Activated CD8-positive, alpha-beta T cell treated with anti-CD3 and anti-CD28 coated beads, Interleukin-2, amount 10 ng/mL, durations not matched to agents 7 days and 5 days (primary cell): ENCODE measurements around the gene GABRB1. TPM values are rescaled to one million over a fixed set of nuclear protein-coding genes. Genes with fewer than 3 reads are reported as not detected.

Experiments
- ATAC-seq: fragments of 150-1000 bp; cut with Tn5 transposase; one replicate; pipeline ENCODE4 v1.10.0; 2021; ENCODE audit warnings: moderate library complexity
- CTCF ChIA-PET: fragments of 350-600 bp; sonication (Branson Sonifier 250); formaldehyde crosslinking; loops from one replicate; lab custom pipeline; 2021; ENCODE audit warnings: antibody characterized with exemption; lab: Charles Lee
- POLR2A ChIA-PET: fragments of 350-600 bp; sonication (Branson Sonifier 250); formaldehyde crosslinking; loops from one replicate; lab custom pipeline; 2021; ENCODE audit warnings: antibody characterized with exemption; lab: Charles Lee
- DNase-seq: peaks from one replicate; pipeline ENCODE4 v3.0.0-alpha.2; 2020
- H3K27ac Mint-ChIP-seq: one replicate; pipeline ENCODE4 v1.8.0; 2021; ENCODE audit warnings: mild to moderate bottlenecking, mixed read lengths
- H3K27me3 Mint-ChIP-seq: one replicate; pipeline ENCODE4 v1.8.0; 2021; ENCODE audit warnings: low read depth, mixed read lengths
- H3K36me3 Mint-ChIP-seq: one replicate; pipeline ENCODE4 v1.8.0; 2021; ENCODE audit warnings: low read depth, mixed read lengths
- H3K4me1 Mint-ChIP-seq: one replicate; pipeline ENCODE4 v1.8.0; 2021; ENCODE audit warnings: low read depth, mixed read lengths
- H3K4me3 Mint-ChIP-seq: one replicate; pipeline ENCODE4 v1.8.0; 2021; ENCODE audit warnings: mild to moderate bottlenecking, mixed read lengths
- H3K9me3 Mint-ChIP-seq: one replicate; pipeline ENCODE4 v1.8.0; 2022; ENCODE audit warnings: mixed read lengths; ENCODE audit not compliant: insufficient read depth
- total RNA-seq, 2 experiments: library from RNA; stranded (reverse); gene quantifications; one replicate each; pipeline ENCODE4 v1.2.3, GENCODE V29; 2021

GABRB1 gene
- total RNA-seq, 2 experiments from 2014 or later: not detected

DNA sequence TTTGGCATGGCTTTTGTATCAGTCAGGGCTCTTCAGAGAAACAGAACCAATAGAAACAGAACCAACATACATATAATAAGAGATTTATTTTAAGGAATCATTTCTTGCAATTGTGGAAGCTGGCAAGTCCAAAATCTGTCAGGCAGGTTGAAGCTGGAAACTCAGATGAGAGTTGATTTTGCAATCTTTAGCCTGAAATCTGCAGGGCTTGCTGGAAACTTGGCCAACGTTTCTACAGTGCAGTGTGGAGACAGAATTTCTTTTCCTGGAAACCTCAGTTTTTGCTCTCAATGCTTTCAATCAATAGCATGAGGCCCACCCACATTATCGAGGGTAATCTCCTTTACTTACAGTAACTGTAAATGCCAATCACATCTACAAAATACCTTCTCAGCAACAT, 386.8 kb downstream of the GABRB1 start:
- Mint-ChIP-seq H3K36me3 (no peaks in the 10 kb centered on the region), H3K9me3 (no peaks in the 10 kb centered on the region), H3K27me3 (peaks cover 22% of the 10 kb centered on the region), H3K27ac (no peak overlapping the region), H3K4me1 (no peaks in the 10 kb centered on the region), H3K4me3 (no peak overlapping the region)
- CTCF ChIA-PET: no interaction called here
- no peak for ATAC-seq
- DNase-seq: no peak
- POLR2A ChIA-PET: no interaction called here

DNA sequence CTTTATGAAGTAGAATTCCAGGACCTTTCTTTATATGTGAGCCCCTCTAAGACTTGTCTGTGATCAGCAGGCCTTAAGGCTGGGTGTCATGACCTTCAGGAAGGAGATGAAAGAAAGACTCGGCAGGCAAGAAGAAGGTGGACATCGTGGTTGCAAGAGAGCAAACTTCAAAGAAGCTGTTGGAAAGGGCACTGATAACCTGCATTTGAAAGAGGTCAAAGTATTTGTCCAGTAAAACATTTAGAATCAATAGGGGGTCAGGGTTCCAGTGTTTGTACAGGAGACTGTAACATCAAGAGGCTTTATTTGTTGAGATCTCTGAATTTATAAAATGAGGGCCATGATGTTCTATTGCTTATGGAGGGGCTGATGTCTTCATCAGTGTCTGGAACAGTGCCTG, 387.9 kb downstream of the GABRB1 start:
- Mint-ChIP-seq H3K27ac (no peak overlapping the region), H3K36me3 (no peaks in the 10 kb centered on the region), H3K9me3 (no peaks in the 10 kb centered on the region), H3K4me3 (no peak overlapping the region), H3K4me1 (no peaks in the 10 kb centered on the region), H3K27me3 (peaks cover 22% of the 10 kb centered on the region)
- DNase-seq (no peak), ATAC-seq (no peak)
- ChIA-PET CTCF (no interaction called here), POLR2A (no interaction called here)

DNA sequence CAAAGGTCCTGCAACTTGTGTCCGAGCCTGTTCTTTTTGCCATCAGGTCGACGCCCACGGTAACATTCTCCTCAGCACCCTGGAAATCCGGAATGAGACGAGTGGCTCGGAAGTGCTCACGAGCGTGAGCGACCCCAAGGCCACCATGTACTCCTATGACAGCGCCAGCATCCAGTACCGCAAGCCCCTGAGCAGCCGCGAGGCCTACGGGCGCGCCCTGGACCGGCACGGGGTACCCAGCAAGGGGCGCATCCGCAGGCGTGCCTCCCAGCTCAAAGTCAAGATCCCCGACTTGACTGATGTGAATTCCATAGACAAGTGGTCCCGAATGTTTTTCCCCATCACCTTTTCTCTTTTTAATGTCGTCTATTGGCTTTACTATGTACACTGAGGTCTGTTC, 394.3 kb downstream of the GABRB1 start:
- ChIA-PET CTCF (no interaction called here), POLR2A (no interaction called here)
- DNase-seq (no peak), ATAC-seq (no peak)
- no peak overlapping the region for H3K4me3 Mint-ChIP-seq
- no peaks in the 10 kb centered on the region for H3K4me1 Mint-ChIP-seq
- H3K9me3 Mint-ChIP-seq: no peaks in the 10 kb centered on the region
- H3K27me3 Mint-ChIP-seq: peaks cover 22% of the 10 kb centered on the region
- H3K27ac Mint-ChIP-seq: no peak overlapping the region
- H3K36me3 Mint-ChIP-seq: no peaks in the 10 kb centered on the region

DNA sequence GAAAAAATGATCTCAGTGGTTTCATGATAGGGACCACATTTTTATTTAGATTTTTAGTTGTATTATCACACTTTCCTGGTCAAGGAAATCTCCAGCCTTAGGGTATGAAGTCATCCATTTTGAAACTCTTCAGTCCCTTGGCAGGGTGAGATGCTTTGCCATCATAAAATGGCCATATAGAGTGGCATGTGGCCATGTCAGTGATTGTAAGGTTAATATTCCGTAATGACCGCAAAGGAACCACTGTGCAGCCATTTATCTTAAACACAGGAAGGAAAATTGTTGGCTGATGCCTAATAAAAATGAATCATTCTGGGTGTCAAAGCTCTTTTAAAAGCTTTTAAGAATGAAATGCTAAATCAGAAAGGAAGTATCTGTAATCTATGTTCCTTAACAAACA, 396.6 kb downstream of the GABRB1 start:
- Mint-ChIP-seq H3K27me3 (peaks cover 13% of the 10 kb centered on the region), H3K4me3 (no peak overlapping the region), H3K27ac (no peak overlapping the region), H3K9me3 (no peaks in the 10 kb centered on the region), H3K36me3 (no peaks in the 10 kb centered on the region), H3K4me1 (no peaks in the 10 kb centered on the region)
- DNase-seq (no peak), ATAC-seq (no peak)
- ChIA-PET CTCF (no interaction called here), POLR2A (no interaction called here)

DNA sequence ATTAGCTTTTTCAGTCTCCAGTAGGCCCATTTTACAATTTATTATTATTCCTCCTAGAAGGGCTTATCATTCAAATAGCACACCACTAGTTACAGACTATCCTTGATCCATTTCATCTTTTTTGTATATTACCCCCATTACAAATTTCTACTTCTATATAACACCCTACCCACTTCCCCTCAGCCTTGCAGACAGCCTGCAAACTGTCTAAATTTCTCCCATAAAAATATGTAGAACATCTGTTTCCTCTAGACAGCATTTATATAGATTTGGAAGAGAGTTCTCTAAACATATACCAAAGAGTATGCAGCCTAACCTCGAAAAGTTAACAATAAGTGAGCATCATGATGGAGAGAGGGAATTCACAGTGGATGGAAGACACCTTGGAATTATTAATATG, 401.4 kb downstream of the GABRB1 start:
- ChIA-PET CTCF (no interaction called here), POLR2A (no interaction called here)
- DNase-seq (no peak), ATAC-seq (no peak)
- no peaks in the 10 kb centered on the region for H3K9me3 Mint-ChIP-seq
- no peak overlapping the region for H3K27ac Mint-ChIP-seq
- H3K36me3 Mint-ChIP-seq: no peaks in the 10 kb centered on the region
- H3K4me1 Mint-ChIP-seq: no peaks in the 10 kb centered on the region
- no peak overlapping the region for H3K4me3 Mint-ChIP-seq
- H3K27me3 Mint-ChIP-seq: peaks cover 17% of the 10 kb centered on the region

DNA sequence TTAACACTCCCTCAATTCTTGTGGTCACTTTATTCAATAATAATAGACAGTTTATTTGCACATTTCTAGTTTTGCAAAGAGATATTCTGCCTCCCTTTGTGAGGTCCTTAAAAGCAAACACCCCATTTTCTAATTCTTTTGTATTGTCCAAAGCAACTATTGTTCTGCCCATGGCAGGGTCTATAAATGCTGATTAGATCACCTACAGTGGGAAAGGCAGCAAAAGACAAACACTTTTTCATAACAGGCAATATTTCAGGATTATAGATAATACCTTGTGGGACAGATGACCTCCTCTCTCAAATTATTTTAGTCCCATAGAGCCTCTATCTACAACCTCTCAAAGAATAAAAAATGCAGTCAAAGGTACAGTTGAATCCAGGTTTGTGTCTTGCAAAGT, 403.6 kb downstream of the GABRB1 start:
- H3K4me1 Mint-ChIP-seq: no peaks in the 10 kb centered on the region
- ChIA-PET CTCF (no interaction called here), POLR2A (no interaction called here)
- no peaks in the 10 kb centered on the region for H3K36me3 Mint-ChIP-seq
- no peaks in the 10 kb centered on the region for H3K9me3 Mint-ChIP-seq
- ATAC-seq: no peak
- no peak for DNase-seq
- H3K27me3 Mint-ChIP-seq: peaks cover 15% of the 10 kb centered on the region
- H3K4me3 Mint-ChIP-seq: no peak overlapping the region
- no peak overlapping the region for H3K27ac Mint-ChIP-seq

DNA sequence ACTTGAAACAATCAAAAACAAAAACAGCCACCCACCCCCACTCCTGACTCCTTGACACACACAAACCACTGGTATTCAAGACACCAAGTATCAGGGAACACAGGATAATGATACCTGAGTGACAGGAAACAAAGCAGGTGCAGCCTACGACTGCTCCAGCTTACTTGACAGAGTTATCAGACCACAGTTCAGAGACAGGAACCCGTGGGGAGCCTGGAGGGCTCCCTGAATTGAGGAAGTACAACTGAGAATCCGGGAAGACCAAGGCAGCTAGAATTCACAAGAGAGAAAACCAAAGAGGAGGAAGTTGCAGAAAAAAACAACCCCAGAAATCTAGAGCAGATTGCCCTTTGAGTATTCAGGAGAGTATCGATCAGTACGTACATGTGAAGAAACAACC, 411.6 kb downstream of the GABRB1 start:
- H3K27me3 Mint-ChIP-seq: no peaks in the 10 kb centered on the region
- CTCF ChIA-PET: no interaction called here
- DNase-seq (no peak), ATAC-seq (no peak)
- no peaks in the 10 kb centered on the region for H3K9me3 Mint-ChIP-seq
- POLR2A ChIA-PET: no interaction called here
- no peaks in the 10 kb centered on the region for H3K36me3 Mint-ChIP-seq
- peaks cover 9% of the 10 kb centered on the region for H3K4me1 Mint-ChIP-seq
- H3K27ac Mint-ChIP-seq: no peak overlapping the region
- no peak overlapping the region for H3K4me3 Mint-ChIP-seq

DNA sequence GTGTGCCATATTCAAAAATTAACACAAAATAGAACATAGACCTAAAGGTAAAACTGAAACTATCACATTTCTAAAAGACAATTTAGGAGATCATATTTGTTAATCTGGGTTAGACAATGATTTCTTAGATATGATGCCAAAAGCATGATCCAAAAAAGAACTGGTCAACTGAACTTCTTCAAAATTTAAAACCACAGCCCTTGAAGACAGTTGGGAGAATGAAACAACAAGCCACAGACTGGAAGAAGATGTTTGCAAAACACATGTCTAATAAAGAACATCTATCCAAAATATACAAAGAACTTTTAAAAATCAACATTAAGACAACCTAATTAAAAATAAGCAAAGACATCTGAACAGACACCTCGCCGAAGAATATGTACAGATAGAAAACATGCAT, 412.7 kb downstream of the GABRB1 start:
- POLR2A ChIA-PET: no interaction called here
- H3K36me3 Mint-ChIP-seq: peaks cover 3% of the 10 kb centered on the region
- no peak for DNase-seq
- H3K9me3 Mint-ChIP-seq: no peaks in the 10 kb centered on the region
- peaks cover 9% of the 10 kb centered on the region for H3K4me1 Mint-ChIP-seq
- no peak overlapping the region for H3K27ac Mint-ChIP-seq
- CTCF ChIA-PET: no interaction called here
- ATAC-seq: no peak
- H3K27me3 Mint-ChIP-seq: no peaks in the 10 kb centered on the region
- no peak overlapping the region for H3K4me3 Mint-ChIP-seq

DNA sequence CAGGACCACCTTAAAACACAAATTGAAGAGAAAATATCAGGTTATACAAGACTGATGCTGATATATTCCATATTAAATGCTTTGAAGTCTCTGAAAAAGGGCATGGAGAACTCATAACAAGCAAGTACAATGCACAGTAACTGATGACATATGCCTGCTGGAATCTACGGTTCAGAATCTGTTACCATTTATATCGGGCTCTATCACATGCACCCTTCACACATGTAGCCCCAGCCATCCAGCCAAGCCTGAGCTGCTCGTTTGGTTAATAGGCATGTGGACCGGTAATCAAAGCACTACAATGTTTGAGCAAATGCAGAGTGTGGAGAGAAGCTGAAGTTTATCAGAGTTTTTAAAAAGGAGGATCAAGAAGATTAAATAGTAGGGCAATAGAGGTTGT, 420.3 kb downstream of the GABRB1 start:
- no peak overlapping the region for H3K4me3 Mint-ChIP-seq
- H3K9me3 Mint-ChIP-seq: no peaks in the 10 kb centered on the region
- no peaks in the 10 kb centered on the region for H3K27me3 Mint-ChIP-seq
- peaks cover 22% of the 10 kb centered on the region for H3K36me3 Mint-ChIP-seq
- ChIA-PET POLR2A (no interaction called here), CTCF (interaction anchor here (0.9 kb wide), 1 partner anchor 12 kb away, joined by 3 read pairs; the partner anchor contains the start of gene COMMD8)
- no peaks in the 10 kb centered on the region for H3K4me1 Mint-ChIP-seq
- ATAC-seq: no peak
- no peak for DNase-seq
- H3K27ac Mint-ChIP-seq: no peak overlapping the region

DNA sequence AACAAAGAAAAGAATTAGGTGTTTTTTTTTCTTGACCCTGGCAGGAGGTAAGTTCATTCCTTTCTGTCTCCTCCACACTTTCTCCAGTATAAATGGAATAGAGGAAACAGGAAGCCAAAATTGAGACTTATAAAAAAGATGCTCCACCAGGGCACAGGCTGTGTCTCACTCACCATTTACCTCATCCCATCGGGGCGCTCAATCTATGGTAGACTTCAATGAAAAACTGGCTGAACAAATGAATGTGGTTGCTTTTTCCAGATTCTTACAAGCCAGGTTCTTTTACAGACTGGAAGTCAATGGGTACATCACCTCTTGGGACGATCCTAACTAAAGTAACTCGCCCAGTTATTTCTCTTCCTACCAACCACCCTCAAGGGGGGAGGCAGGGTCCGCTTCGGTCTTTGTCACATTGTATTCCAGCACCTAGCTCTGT, 431.4 kb downstream of the GABRB1 start:
- peak; percentile 31 for DNase-seq
- H3K4me3 Mint-ChIP-seq: peak overlapping the region; percentile 87
- no peaks in the 10 kb centered on the region for H3K9me3 Mint-ChIP-seq
- CTCF ChIA-PET: interaction anchor here (1.0 to 3.9 kb wide), 15 partner anchors 10 to 105 kb away, joined by 3 to 35 read pairs (median 4); partner anchors contain the start of gene ATP10D
- peaks cover 27% of the 10 kb centered on the region for H3K4me1 Mint-ChIP-seq
- no peaks in the 10 kb centered on the region for H3K27me3 Mint-ChIP-seq
- H3K36me3 Mint-ChIP-seq: peaks cover 18% of the 10 kb centered on the region
- POLR2A ChIA-PET: interaction anchor here (1.1 to 1.9 kb wide), 2 partner anchors 22 to 69 kb away, joined by 5 to 6 read pairs; partner anchors contain the start of gene ATP10D
- peak overlapping the region; percentile 80 for H3K27ac Mint-ChIP-seq
- ATAC-seq: peak; percentile 9

DNA sequence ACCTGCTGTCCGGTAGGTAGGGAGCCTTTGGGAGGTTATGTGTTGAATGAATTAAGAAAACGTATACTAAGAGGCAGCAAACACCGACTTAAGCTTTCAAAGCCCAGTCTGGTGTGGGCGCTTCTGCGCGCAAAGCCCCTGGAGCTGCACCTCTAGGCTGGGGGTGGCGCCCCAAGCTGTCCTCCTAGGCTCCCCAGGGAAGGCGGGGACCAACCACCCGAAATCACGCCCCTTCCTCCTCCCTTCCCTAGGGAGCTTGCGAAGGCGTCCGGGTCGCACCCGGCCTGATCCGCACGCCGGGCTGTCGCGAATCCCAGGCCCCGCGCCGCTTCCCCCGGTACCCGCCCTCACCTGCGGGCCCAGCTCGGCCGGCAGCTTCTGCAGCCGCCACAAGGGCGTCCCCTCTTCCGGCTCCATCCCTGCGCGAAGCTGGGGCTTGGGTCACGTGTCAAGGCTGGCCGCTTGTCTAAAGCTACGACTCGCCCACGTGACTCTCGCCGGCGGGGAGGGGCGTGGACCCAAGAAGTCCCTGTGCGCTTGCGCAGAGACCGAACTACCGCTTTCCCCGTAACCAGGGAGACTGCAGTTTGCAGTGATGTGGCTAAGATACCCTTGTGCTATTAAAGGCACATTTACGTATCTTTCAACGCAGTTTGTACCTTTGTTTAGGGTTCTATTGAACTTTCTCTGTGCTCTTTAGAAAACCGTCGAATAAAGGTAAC, 432.0 kb downstream of the GABRB1 start, which contains the start of gene COMMD8:
Gene COMMD8, minus strand, starts transcription at position 468 of the 722 bp plus-strand sequence. Its CDS starts 51 bp downstream, at position 417.
- peaks cover 15% of the 10 kb centered on the region for H3K36me3 Mint-ChIP-seq
- ATAC-seq (peak; percentile 96), DNase-seq (peak; percentile 98)
- peak within 1 kb of the TSS; percentile 80 for H3K27ac Mint-ChIP-seq
- ChIA-PET CTCF (interaction anchor here (1.0 to 3.9 kb wide), 16 partner anchors 9 to 104 kb away, joined by 3 to 35 read pairs (median 4); partner anchors contain the start of gene ATP10D), POLR2A (interaction anchor here (1.1 to 1.9 kb wide), 2 partner anchors 22 to 69 kb away, joined by 5 to 6 read pairs; partner anchors contain the start of gene ATP10D)
- peak within 1 kb of the TSS; percentile 87 for H3K4me3 Mint-ChIP-seq
- no peaks in the 10 kb centered on the region for H3K27me3 Mint-ChIP-seq
- H3K4me1 Mint-ChIP-seq: peaks cover 27% of the 10 kb centered on the region
- no peaks in the 10 kb centered on the region for H3K9me3 Mint-ChIP-seq

DNA sequence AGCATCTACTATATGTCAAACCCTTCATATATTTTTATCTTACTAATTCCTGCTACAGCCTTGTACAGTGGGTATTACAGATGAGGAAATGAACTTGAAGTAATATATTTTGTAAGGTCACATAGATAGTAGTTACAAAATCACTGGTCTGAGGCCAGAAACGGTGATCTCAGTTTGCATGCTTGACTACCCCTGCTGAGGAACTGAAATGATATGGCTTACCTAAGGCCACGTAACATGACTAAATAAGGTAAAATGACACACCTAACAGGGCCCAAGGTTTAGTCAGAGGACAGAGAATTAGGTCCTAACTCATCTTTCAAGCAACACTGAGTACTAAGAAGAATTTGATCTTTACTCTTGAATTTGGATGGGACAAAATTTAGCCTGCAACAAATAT, 433.6 kb downstream of the GABRB1 start:
- ATAC-seq (no peak), DNase-seq (no peak)
- CTCF ChIA-PET: interaction anchor here (0.9 to 3.9 kb wide), 4 partner anchors 12 to 99 kb away, joined by 3 to 35 read pairs (median 4); no protein-coding TSS in a partner anchor
- Mint-ChIP-seq H3K4me1 (peaks cover 27% of the 10 kb centered on the region), H3K27ac (no peak overlapping the region), H3K27me3 (peaks cover 2% of the 10 kb centered on the region), H3K36me3 (peaks cover 6% of the 10 kb centered on the region), H3K9me3 (no peaks in the 10 kb centered on the region), H3K4me3 (no peak overlapping the region)
- POLR2A ChIA-PET: no interaction called here
